ENCODE measurements around the gene FAM240A.

DNA sequence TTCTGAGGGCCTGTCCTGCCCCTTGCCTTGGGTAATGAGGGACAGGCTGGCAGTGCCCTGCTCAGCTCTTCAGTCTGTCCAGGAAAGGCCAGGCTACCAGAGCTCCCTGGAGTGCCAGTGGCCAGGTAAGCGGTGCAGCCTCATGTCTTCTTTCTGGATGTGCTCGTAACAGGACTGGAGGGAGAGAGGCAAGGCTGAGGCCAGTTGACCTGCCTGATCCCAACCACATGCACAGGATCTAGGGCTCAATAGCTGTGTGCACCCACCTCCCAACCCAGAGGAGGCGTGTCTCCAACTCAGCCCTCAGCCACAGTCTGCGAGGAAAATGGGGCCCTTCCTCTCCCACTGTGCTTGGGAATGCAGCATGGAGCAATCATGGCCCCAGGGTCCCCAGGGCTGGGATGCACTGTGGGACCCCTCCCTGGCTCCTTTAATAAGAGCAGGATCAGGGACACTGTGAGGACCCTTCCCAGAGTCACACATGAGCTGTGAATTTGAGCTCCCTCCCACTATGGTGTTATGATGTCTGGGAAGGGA is 58.6 kb downstream of the FAM240A start:
- TF ChIP-seq, protein P1, sequence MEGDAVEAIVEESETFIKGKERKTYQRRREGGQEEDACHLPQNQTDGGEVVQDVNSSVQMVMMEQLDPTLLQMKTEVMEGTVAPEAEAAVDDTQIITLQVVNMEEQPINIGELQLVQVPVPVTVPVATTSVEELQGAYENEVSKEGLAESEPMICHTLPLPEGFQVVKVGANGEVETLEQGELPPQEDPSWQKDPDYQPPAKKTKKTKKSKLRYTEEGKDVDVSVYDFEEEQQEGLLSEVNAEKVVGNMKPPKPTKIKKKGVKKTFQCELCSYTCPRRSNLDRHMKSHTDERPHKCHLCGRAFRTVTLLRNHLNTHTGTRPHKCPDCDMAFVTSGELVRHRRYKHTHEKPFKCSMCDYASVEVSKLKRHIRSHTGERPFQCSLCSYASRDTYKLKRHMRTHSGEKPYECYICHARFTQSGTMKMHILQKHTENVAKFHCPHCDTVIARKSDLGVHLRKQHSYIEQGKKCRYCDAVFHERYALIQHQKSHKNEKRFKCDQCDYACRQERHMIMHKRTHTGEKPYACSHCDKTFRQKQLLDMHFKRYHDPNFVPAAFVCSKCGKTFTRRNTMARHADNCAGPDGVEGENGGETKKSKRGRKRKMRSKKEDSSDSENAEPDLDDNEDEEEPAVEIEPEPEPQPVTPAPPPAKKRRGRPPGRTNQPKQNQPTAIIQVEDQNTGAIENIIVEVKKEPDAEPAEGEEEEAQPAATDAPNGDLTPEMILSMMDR (IDR thresholded peaks at IDR 0.05; ENCODE audit: extremely low read depth in 1 of 2, insufficient read depth in 1 of 2, low read depth in 1 of 2, low read length in 2 of 2), result no peak
- TF ChIP-seq POLR2AphosphoS5 (IDR thresholded peaks at IDR 0.05; ENCODE audit: insufficient read depth, low read depth, low read length), result no peak
- no peak for TF ChIP-seq FOS (IDR thresholded peaks at IDR 0.05; ENCODE audit: borderline replicate concordance, insufficient read depth, low read length)

Data from endothelial cell of umbilical vein (primary cell).